ENCODE data around the gene NUP62CL. TPM values are rescaled to one million over a fixed set of nuclear protein-coding genes. Genes with fewer than 3 reads are reported as not detected.

Gene NUP62CL
- total RNA-seq, 1 experiment from 2014 or later, result 21.1 TPM

DNA sequence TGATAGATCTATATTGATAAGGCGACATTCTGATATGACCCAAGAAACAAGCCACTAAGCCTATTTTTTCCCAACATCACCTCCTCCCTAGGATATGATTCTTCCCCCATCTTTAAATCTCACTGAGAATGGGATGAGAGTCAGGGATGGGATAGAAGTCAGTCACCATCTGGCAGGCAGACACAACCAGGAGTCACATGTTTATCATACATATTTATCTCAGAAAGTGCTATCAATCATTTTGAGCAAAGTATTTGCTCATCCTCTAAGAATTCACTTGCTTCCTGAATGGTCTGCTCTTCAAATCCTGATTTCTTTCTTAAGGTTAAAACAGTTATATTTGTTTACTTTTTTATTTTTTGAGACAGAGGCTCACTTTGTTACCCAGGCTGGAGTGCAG is 20.5 kb upstream of the NUP62CL start:
- no peak for ATAC-seq
- no peaks in the 10 kb centered on the region for H3K9me3 ChIP-seq (ENCODE audit: control insufficient read depth in 1 of 2, insufficient read depth in 1 of 2, low read depth in 1 of 2, low read length in 2 of 2)
- CTCF ChIA-PET, result no interaction called here
- H3K4me1 ChIP-seq (ENCODE audit: control insufficient read depth in 1 of 2, insufficient read depth in 2 of 2, low read length in 2 of 2), result no peaks in the 10 kb centered on the region
- TF ChIP-seq ELF1 (IDR thresholded peaks at IDR 0.05; ENCODE audit: borderline replicate concordance, low read depth) (no peak), ZFX (IDR thresholded peaks at IDR 0.05) (no peak), EZH2 (IDR thresholded peaks at IDR 0.05) (no peak), CEBPB (IDR thresholded peaks at IDR 0.05; ENCODE audit: low read depth) (no peak), SP1 (IDR thresholded peaks at IDR 0.05; ENCODE audit: low read depth) (no peak)
- TF ChIP-seq, protein P1, sequence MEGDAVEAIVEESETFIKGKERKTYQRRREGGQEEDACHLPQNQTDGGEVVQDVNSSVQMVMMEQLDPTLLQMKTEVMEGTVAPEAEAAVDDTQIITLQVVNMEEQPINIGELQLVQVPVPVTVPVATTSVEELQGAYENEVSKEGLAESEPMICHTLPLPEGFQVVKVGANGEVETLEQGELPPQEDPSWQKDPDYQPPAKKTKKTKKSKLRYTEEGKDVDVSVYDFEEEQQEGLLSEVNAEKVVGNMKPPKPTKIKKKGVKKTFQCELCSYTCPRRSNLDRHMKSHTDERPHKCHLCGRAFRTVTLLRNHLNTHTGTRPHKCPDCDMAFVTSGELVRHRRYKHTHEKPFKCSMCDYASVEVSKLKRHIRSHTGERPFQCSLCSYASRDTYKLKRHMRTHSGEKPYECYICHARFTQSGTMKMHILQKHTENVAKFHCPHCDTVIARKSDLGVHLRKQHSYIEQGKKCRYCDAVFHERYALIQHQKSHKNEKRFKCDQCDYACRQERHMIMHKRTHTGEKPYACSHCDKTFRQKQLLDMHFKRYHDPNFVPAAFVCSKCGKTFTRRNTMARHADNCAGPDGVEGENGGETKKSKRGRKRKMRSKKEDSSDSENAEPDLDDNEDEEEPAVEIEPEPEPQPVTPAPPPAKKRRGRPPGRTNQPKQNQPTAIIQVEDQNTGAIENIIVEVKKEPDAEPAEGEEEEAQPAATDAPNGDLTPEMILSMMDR (IDR thresholded peaks at IDR 0.05 in 2 of 3, conservative IDR thresholded peaks at IDR 0.05 in 1 of 3; ENCODE audit: borderline replicate concordance in 1 of 3, insufficient read depth in 1 of 3, low read depth in 2 of 3, low read length in 2 of 3), result no peak
- H3K9ac ChIP-seq (ENCODE audit: low read length), result no peak overlapping the region
- intact Hi-C loops (cut with micrococcal nuclease), result no loop called here
- H3K4me3 ChIP-seq (replicated peaks in 1 of 2; ENCODE audit: low read depth in 1 of 2, low read length in 2 of 2), result no peak overlapping the region
- no peak overlapping the region for H3K4me2 ChIP-seq (ENCODE audit: low read length)
- no peak overlapping the region for H3K27ac ChIP-seq (ENCODE audit: low read depth, low read length)
- H2AFZ ChIP-seq (ENCODE audit: low read depth, low read length, poor library complexity, severe bottlenecking), result no peak overlapping the region
- H4K20me1 ChIP-seq (ENCODE audit: insufficient read depth), result no peaks in the 10 kb centered on the region
- no peaks in the 10 kb centered on the region for H3K27me3 ChIP-seq (ENCODE audit: insufficient read depth, low read length)
- BruUV-seq (replicated peaks), result no TSS peak
- POLR2A ChIA-PET, result no interaction called here
- H3K36me3 ChIP-seq (ENCODE audit: control insufficient read depth in 1 of 2, insufficient read depth in 2 of 2, low read length in 2 of 2), result no peaks in the 10 kb centered on the region
- no peak for DNase-seq (ENCODE audit: low read depth, low spot score)
- RAD21 ChIA-PET (ENCODE audit: low non-redundant PET in 1 of 2, low total read pairs in 2 of 2, uncharacterized antibody in 2 of 2, unreplicated experiment in 2 of 2), result no interaction called here
- H3K79me2 ChIP-seq (ENCODE audit: insufficient read depth, low read length), result no peaks in the 10 kb centered on the region
- no peaks in the 10 kb centered on the region for H3K9me2 ChIP-seq (ENCODE audit: insufficient read depth)

DNA sequence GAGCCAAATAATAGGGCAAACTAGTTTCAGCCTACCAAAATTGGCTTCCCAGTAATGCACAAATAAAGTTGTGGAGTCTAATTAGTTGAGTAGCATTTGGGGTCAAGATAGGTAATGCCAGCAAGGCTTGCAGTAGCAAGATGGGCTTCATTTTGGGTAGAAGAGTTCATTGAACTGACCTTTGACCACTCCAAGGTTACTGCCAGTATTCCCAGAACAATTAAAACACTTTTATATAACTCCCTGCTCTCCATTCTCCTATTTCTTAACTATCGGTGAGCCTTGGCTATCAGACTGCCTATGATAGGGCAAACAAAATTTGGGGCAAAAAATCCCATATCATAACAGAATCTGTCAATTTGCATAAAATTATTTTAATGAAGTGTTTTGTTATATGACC is 7.2 kb upstream of the NUP62CL start:
- Histone ChIP-seq H3K9ac (ENCODE audit: low read length) (no peak overlapping the region), H3K27me3 (ENCODE audit: insufficient read depth, low read length) (no peaks in the 10 kb centered on the region), H3K9me3 (ENCODE audit: control insufficient read depth in 1 of 2, insufficient read depth in 1 of 2, low read depth in 1 of 2, low read length in 2 of 2) (no peaks in the 10 kb centered on the region), H3K36me3 (ENCODE audit: control insufficient read depth in 1 of 2, insufficient read depth in 2 of 2, low read length in 2 of 2) (no peaks in the 10 kb centered on the region), H3K4me3 (replicated peaks in 1 of 2; ENCODE audit: low read depth in 1 of 2, low read length in 2 of 2) (no peak overlapping the region), H3K27ac (ENCODE audit: low read depth, low read length) (no peak overlapping the region), H3K4me2 (ENCODE audit: low read length) (no peak overlapping the region), H2AFZ (ENCODE audit: low read depth, low read length, poor library complexity, severe bottlenecking) (no peak overlapping the region), H3K79me2 (ENCODE audit: insufficient read depth, low read length) (no peaks in the 10 kb centered on the region), H3K9me2 (ENCODE audit: insufficient read depth) (no peaks in the 10 kb centered on the region), H3K4me1 (ENCODE audit: control insufficient read depth in 1 of 2, insufficient read depth in 2 of 2, low read length in 2 of 2) (no peaks in the 10 kb centered on the region), H4K20me1 (ENCODE audit: insufficient read depth) (no peaks in the 10 kb centered on the region)
- intact Hi-C loops (cut with micrococcal nuclease), result no loop called here
- DNase-seq (ENCODE audit: low read depth, low spot score) (no peak), ATAC-seq (no peak)
- BruUV-seq (replicated peaks), result no TSS peak
- POLR2A ChIA-PET, result interaction anchor here (1.2 kb wide), 1 partner anchor 9 kb away, joined by 3 read pairs; no protein-coding TSS in a partner anchor
- CTCF ChIA-PET, result no interaction called here
- TF ChIP-seq TCF7L2 (IDR thresholded peaks at IDR 0.05; ENCODE audit: borderline replicate concordance, extremely low read depth, insufficient read depth, insufficient read length) (no peak), EGR1 (IDR thresholded peaks at IDR 0.05; ENCODE audit: low read depth) (no peak), POLR2AphosphoS5 (IDR thresholded peaks at IDR 0.05; ENCODE audit: low read depth, low read length) (no peak), EZH2 (IDR thresholded peaks at IDR 0.05) (no peak), SP1 (IDR thresholded peaks at IDR 0.05; ENCODE audit: low read depth) (no peak), EZH2phosphoT487 (IDR thresholded peaks at IDR 0.05; ENCODE audit: borderline replicate concordance) (no peak), JUND (IDR thresholded peaks at IDR 0.05) (no peak), SRF (IDR thresholded peaks at IDR 0.05; ENCODE audit: low read depth) (no peak)
- TF ChIP-seq, protein P2, sequence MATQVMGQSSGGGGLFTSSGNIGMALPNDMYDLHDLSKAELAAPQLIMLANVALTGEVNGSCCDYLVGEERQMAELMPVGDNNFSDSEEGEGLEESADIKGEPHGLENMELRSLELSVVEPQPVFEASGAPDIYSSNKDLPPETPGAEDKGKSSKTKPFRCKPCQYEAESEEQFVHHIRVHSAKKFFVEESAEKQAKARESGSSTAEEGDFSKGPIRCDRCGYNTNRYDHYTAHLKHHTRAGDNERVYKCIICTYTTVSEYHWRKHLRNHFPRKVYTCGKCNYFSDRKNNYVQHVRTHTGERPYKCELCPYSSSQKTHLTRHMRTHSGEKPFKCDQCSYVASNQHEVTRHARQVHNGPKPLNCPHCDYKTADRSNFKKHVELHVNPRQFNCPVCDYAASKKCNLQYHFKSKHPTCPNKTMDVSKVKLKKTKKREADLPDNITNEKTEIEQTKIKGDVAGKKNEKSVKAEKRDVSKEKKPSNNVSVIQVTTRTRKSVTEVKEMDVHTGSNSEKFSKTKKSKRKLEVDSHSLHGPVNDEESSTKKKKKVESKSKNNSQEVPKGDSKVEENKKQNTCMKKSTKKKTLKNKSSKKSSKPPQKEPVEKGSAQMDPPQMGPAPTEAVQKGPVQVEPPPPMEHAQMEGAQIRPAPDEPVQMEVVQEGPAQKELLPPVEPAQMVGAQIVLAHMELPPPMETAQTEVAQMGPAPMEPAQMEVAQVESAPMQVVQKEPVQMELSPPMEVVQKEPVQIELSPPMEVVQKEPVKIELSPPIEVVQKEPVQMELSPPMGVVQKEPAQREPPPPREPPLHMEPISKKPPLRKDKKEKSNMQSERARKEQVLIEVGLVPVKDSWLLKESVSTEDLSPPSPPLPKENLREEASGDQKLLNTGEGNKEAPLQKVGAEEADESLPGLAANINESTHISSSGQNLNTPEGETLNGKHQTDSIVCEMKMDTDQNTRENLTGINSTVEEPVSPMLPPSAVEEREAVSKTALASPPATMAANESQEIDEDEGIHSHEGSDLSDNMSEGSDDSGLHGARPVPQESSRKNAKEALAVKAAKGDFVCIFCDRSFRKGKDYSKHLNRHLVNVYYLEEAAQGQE (IDR thresholded peaks at IDR 0.05; ENCODE audit: low read depth), result no peak
- TF ChIP-seq, protein P3, sequence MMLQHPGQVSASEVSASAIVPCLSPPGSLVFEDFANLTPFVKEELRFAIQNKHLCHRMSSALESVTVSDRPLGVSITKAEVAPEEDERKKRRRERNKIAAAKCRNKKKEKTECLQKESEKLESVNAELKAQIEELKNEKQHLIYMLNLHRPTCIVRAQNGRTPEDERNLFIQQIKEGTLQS (IDR thresholded peaks at IDR 0.05), result no peak
- RAD21 ChIA-PET (ENCODE audit: low non-redundant PET in 1 of 2, low total read pairs in 2 of 2, uncharacterized antibody in 2 of 2, unreplicated experiment in 2 of 2), result no interaction called here

Data from HCT116 (cell line).